NCI-H1417 treated with DMSO at 0.1 percent for 48 hours (cell line): ENCODE measurements around the gene UBLCP1.
"Not testable (repeated sequence)": the region's sequence is repeated elsewhere in the genome, so short reads cannot be mapped to it uniquely, and the experiment has no call there.

Source experiments
- DNase-seq: peaks from one replicate; lab custom pipeline; 2025; lab: John Stamatoyannopoulos, UW

Gene UBLCP1

GRCh38 chr5:159252195-159252594 is 10.9 kb upstream of the UBLCP1 start:
- no peak for DNase-seq

- no peak for DNase-seq
These were observed 6.1 kb upstream of the UBLCP1 start for GRCh38 chr5:159257007-159257406.

GRCh38 chr5:159257629-159258283 is 5.3 kb upstream of the UBLCP1 start:
- DNase-seq, result no peak

- DNase-seq, result no peak
These were observed 4.7 kb upstream of the UBLCP1 start for GRCh38 chr5:159258361-159258760.

- DNase-seq, result not testable (repeated sequence)
These were observed 2.9 kb upstream of the UBLCP1 start for GRCh38 chr5:159260212-159260611.

- DNase-seq, result no peak
These were observed 625 bp upstream of the UBLCP1 start for GRCh38 chr5:159262472-159262858.

- DNase-seq, result no peak
These were observed 447 bp downstream of the UBLCP1 start for GRCh38 chr5:159263569-159263905.

GRCh38 chr5:159266764-159267163 is 3.7 kb downstream of the UBLCP1 start:
- not testable (repeated sequence) for DNase-seq

- DNase-seq, result no peak
These were observed 6.6 kb downstream of the UBLCP1 start for GRCh38 chr5:159269723-159270122.

GRCh38 chr5:159273923-159274322 is 10.8 kb downstream of the UBLCP1 start:
- no peak for DNase-seq

- DNase-seq, result no peak
These were observed 11.6 kb downstream of the UBLCP1 start for GRCh38 chr5:159274676-159275075.

- no peak for DNase-seq
These were observed 23.4 kb downstream of the UBLCP1 start for GRCh38 chr5:159286420-159287035.

GRCh38 chr5:159290741-159291140 is 27.7 kb downstream of the UBLCP1 start:
- DNase-seq, result no peak

- no peak for DNase-seq
These were observed 31.8 kb downstream of the UBLCP1 start for GRCh38 chr5:159294921-159295320.

- not testable (repeated sequence) for DNase-seq
These were observed 34.2 kb downstream of the UBLCP1 start for GRCh38 chr5:159297300-159297699.

- DNase-seq, result no peak
These were observed 38.4 kb downstream of the UBLCP1 start for GRCh38 chr5:159301466-159301865.

GRCh38 chr5:159301929-159302860 is 39.1 kb downstream of the UBLCP1 start:
- not testable (repeated sequence) for DNase-seq

- no peak for DNase-seq
These were observed 40.2 kb downstream of the UBLCP1 start for GRCh38 chr5:159303286-159303685.

- DNase-seq, result no peak
These were observed 42.0 kb downstream of the UBLCP1 start for GRCh38 chr5:159304961-159305595.

GRCh38 chr5:159309689-159310433 is 46.8 kb downstream of the UBLCP1 start:
- no peak for DNase-seq

GRCh38 chr5:159310511-159310910 is 47.4 kb downstream of the UBLCP1 start:
- DNase-seq, result no peak

GRCh38 chr5:159311063-159311462 is 48.0 kb downstream of the UBLCP1 start:
- DNase-seq, result no peak
